ENCODE measurements around the gene TEX2.

The TEX2 gene

GRCh38 chr17:64107500-64108236 is 155.4 kb downstream of the TEX2 start:
- DNase-seq: no peak

- DNase-seq: no peak
Measured at GRCh38 chr17:64106918-64107317, 156.1 kb downstream of the TEX2 start.

GRCh38 chr17:64103391-64104364 is 159.4 kb downstream of the TEX2 start:
- no peak for DNase-seq

GRCh38 chr17:64102627-64103390 is 160.3 kb downstream of the TEX2 start:
- no peak for DNase-seq

- no peak for DNase-seq
Measured at GRCh38 chr17:64099543-64099942, 163.5 kb downstream of the TEX2 start.
